Measurements from ENCODE around the gene SDCCAG8. TPM values are rescaled to one million over a fixed set of nuclear protein-coding genes. Genes with fewer than 3 reads are reported as not detected.

Gene SDCCAG8
- total and polyA plus RNA-seq, 2 experiments from 2014 or later: 28.0 to 66.7 TPM

DNA sequence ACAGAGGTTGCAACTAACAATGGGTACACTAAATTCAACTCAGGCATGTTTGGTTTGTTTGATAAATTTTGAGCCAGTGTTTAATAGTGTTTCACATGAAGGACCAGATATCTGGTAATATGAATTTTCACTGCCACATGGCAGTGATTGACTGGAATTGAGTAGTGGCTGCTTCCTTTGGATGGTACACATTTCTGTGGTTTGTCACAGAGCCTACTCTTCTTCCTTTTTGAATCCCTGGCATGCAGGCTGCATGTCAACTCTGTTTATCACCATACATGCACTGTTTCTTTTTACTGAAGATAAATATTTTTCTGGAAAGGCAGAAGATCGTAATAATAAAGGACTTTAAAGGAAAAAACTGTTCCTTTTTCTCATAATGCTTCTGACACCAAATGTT lies 35.5 kb downstream of the SDCCAG8 start:
- H3K9me2 ChIP-seq (ENCODE audit: insufficient read depth): no peaks in the 10 kb centered on the region
- no peaks in the 10 kb centered on the region for H4K20me1 ChIP-seq (replicated peaks; ENCODE audit: insufficient read depth)
- H3K4me1 ChIP-seq (ENCODE audit: insufficient read depth): peaks cover 31% of the 10 kb centered on the region
- H3K4me2 ChIP-seq: no peak overlapping the region
- no peak overlapping the region for H3K27ac Mint-ChIP-seq
- peaks cover 3% of the 10 kb centered on the region; the same call in 1 of the 3 replicates for H3K36me3 Mint-ChIP-seq (ENCODE audit: low read depth)
- no peaks in the 10 kb centered on the region for H3F3A ChIP-seq (replicated peaks; ENCODE audit: low read depth)
- no peaks in the 10 kb centered on the region for H3K27me3 ChIP-seq (ENCODE audit: insufficient read depth)
- DNase-seq (ENCODE audit: low spot score): no peak
- H3K9me3 Mint-ChIP-seq: no peaks in the 10 kb centered on the region
- no peak overlapping the region for H3K4me3 Mint-ChIP-seq
- H3K36me3 ChIP-seq (ENCODE audit: insufficient read depth): no peaks in the 10 kb centered on the region
- H3K27me3 Mint-ChIP-seq (ENCODE audit: insufficient read depth, low read depth, poor library complexity): peaks cover 7% of the 10 kb centered on the region
- no peaks in the 10 kb centered on the region for H3K79me2 ChIP-seq (replicated peaks; ENCODE audit: insufficient read depth)
- no peak overlapping the region for H3K4me3 ChIP-seq
- peaks cover 28% of the 10 kb centered on the region for H3K4me1 Mint-ChIP-seq
- no peak overlapping the region for H3K27ac ChIP-seq (ENCODE audit: low read depth)
- no peak for TF ChIP-seq STAT1 (IDR thresholded peaks at IDR 0.05; ENCODE audit: unreplicated experiment)
- TF ChIP-seq, protein P1, sequence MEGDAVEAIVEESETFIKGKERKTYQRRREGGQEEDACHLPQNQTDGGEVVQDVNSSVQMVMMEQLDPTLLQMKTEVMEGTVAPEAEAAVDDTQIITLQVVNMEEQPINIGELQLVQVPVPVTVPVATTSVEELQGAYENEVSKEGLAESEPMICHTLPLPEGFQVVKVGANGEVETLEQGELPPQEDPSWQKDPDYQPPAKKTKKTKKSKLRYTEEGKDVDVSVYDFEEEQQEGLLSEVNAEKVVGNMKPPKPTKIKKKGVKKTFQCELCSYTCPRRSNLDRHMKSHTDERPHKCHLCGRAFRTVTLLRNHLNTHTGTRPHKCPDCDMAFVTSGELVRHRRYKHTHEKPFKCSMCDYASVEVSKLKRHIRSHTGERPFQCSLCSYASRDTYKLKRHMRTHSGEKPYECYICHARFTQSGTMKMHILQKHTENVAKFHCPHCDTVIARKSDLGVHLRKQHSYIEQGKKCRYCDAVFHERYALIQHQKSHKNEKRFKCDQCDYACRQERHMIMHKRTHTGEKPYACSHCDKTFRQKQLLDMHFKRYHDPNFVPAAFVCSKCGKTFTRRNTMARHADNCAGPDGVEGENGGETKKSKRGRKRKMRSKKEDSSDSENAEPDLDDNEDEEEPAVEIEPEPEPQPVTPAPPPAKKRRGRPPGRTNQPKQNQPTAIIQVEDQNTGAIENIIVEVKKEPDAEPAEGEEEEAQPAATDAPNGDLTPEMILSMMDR (conservative IDR thresholded peaks at IDR 0.05; ENCODE audit: low read depth in 2 of 2): no peak
- TF ChIP-seq, protein P2, sequence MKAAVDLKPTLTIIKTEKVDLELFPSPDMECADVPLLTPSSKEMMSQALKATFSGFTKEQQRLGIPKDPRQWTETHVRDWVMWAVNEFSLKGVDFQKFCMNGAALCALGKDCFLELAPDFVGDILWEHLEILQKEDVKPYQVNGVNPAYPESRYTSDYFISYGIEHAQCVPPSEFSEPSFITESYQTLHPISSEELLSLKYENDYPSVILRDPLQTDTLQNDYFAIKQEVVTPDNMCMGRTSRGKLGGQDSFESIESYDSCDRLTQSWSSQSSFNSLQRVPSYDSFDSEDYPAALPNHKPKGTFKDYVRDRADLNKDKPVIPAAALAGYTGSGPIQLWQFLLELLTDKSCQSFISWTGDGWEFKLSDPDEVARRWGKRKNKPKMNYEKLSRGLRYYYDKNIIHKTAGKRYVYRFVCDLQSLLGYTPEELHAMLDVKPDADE (IDR thresholded peaks at IDR 0.05): no peak
- TF ChIP-seq NANOG (IDR thresholded peaks at IDR 0.05; ENCODE audit: borderline replicate concordance): no peak
- TF ChIP-seq, protein P3, sequence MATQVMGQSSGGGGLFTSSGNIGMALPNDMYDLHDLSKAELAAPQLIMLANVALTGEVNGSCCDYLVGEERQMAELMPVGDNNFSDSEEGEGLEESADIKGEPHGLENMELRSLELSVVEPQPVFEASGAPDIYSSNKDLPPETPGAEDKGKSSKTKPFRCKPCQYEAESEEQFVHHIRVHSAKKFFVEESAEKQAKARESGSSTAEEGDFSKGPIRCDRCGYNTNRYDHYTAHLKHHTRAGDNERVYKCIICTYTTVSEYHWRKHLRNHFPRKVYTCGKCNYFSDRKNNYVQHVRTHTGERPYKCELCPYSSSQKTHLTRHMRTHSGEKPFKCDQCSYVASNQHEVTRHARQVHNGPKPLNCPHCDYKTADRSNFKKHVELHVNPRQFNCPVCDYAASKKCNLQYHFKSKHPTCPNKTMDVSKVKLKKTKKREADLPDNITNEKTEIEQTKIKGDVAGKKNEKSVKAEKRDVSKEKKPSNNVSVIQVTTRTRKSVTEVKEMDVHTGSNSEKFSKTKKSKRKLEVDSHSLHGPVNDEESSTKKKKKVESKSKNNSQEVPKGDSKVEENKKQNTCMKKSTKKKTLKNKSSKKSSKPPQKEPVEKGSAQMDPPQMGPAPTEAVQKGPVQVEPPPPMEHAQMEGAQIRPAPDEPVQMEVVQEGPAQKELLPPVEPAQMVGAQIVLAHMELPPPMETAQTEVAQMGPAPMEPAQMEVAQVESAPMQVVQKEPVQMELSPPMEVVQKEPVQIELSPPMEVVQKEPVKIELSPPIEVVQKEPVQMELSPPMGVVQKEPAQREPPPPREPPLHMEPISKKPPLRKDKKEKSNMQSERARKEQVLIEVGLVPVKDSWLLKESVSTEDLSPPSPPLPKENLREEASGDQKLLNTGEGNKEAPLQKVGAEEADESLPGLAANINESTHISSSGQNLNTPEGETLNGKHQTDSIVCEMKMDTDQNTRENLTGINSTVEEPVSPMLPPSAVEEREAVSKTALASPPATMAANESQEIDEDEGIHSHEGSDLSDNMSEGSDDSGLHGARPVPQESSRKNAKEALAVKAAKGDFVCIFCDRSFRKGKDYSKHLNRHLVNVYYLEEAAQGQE (IDR thresholded peaks at IDR 0.05; ENCODE audit: unreplicated experiment): no peak
- TF ChIP-seq POLR2AphosphoS5 (IDR thresholded peaks at IDR 0.05; ENCODE audit: low read depth): no peak
- no peak for TF ChIP-seq ZNF331 (CRISPR knock-in tag; IDR thresholded peaks at IDR 0.05; ENCODE audit: low read depth)
- no peak for TF ChIP-seq JUNB (IDR thresholded peaks at IDR 0.05; ENCODE audit: unreplicated experiment)
- TF ChIP-seq, protein P4, sequence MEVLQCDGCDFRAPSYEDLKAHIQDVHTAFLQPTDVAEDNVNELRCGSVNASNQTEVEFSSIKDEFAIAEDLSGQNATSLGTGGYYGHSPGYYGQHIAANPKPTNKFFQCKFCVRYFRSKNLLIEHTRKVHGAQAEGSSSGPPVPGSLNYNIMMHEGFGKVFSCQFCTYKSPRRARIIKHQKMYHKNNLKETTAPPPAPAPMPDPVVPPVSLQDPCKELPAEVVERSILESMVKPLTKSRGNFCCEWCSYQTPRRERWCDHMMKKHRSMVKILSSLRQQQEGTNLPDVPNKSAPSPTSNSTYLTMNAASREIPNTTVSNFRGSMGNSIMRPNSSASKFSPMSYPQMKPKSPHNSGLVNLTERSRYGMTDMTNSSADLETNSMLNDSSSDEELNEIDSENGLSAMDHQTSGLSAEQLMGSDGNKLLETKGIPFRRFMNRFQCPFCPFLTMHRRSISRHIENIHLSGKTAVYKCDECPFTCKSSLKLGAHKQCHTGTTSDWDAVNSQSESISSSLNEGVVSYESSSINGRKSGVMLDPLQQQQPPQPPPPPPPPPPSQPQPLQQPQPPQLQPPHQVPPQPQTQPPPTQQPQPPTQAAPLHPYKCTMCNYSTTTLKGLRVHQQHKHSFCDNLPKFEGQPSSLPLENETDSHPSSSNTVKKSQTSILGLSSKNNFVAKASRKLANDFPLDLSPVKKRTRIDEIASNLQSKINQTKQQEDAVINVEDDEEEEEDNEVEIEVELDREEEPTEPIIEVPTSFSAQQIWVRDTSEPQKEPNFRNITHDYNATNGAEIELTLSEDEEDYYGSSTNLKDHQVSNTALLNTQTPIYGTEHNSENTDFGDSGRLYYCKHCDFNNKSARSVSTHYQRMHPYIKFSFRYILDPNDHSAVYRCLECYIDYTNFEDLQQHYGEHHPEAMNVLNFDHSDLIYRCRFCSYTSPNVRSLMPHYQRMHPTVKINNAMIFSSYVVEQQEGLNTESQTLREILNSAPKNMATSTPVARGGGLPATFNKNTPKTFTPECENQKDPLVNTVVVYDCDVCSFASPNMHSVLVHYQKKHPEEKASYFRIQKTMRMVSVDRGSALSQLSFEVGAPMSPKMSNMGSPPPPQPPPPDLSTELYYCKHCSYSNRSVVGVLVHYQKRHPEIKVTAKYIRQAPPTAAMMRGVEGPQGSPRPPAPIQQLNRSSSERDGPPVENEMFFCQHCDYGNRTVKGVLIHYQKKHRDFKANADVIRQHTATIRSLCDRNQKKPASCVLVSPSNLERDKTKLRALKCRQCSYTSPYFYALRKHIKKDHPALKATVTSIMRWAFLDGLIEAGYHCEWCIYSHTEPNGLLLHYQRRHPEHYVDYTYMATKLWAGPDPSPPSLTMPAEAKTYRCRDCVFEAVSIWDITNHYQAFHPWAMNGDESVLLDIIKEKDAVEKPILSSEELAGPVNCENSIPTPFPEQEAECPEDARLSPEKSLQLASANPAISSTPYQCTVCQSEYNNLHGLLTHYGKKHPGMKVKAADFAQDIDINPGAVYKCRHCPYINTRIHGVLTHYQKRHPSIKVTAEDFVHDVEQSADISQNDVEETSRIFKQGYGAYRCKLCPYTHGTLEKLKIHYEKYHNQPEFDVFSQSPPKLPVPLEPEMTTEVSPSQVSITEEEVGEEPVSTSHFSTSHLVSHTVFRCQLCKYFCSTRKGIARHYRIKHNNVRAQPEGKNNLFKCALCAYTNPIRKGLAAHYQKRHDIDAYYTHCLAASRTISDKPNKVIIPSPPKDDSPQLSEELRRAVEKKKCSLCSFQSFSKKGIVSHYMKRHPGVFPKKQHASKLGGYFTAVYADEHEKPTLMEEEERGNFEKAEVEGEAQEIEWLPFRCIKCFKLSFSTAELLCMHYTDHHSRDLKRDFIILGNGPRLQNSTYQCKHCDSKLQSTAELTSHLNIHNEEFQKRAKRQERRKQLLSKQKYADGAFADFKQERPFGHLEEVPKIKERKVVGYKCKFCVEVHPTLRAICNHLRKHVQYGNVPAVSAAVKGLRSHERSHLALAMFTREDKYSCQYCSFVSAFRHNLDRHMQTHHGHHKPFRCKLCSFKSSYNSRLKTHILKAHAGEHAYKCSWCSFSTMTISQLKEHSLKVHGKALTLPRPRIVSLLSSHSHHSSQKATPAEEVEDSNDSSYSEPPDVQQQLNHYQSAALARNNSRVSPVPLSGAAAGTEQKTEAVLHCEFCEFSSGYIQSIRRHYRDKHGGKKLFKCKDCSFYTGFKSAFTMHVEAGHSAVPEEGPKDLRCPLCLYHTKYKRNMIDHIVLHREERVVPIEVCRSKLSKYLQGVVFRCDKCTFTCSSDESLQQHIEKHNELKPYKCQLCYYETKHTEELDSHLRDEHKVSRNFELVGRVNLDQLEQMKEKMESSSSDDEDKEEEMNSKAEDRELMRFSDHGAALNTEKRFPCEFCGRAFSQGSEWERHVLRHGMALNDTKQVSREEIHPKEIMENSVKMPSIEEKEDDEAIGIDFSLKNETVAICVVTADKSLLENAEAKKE (CRISPR knock-in tag; IDR thresholded peaks at IDR 0.05): no peak
- no peak for TF ChIP-seq EZH2phosphoT487 (IDR thresholded peaks at IDR 0.05; ENCODE audit: unreplicated experiment)
- TF ChIP-seq EZH2 (IDR thresholded peaks at IDR 0.05; ENCODE audit: low read depth, unreplicated experiment): no peak
- no peak for TF ChIP-seq ZNF114 (CRISPR knock-in tag; IDR thresholded peaks at IDR 0.05)
- H2AFZ ChIP-seq: no peak overlapping the region
- no peak for ATAC-seq

All from GM23338 (cell line).